Neural progenitor cell (in vitro differentiated cells): Measurements from ENCODE around the gene FUT4.

Experiments
- EZH2 ChIP-seq: fragments of 200-600 bp; sonication (generic); IDR thresholded peaks from 2 replicates; pipeline ENCODE4 v1.6.1; 2017; ENCODE audit warnings: antibody characterized with exemption, mild to moderate bottlenecking, moderate library complexity
- TF ChIP-seq, protein P1 (sequence below): fragments of 200-600 bp; sonication (generic); IDR thresholded peaks from 2 replicates; pipeline ENCODE4 v1.5.1; 2017; ENCODE audit warnings: antibody characterized with exemption, mild to moderate bottlenecking

- TF ChIP-seq, protein P1, sequence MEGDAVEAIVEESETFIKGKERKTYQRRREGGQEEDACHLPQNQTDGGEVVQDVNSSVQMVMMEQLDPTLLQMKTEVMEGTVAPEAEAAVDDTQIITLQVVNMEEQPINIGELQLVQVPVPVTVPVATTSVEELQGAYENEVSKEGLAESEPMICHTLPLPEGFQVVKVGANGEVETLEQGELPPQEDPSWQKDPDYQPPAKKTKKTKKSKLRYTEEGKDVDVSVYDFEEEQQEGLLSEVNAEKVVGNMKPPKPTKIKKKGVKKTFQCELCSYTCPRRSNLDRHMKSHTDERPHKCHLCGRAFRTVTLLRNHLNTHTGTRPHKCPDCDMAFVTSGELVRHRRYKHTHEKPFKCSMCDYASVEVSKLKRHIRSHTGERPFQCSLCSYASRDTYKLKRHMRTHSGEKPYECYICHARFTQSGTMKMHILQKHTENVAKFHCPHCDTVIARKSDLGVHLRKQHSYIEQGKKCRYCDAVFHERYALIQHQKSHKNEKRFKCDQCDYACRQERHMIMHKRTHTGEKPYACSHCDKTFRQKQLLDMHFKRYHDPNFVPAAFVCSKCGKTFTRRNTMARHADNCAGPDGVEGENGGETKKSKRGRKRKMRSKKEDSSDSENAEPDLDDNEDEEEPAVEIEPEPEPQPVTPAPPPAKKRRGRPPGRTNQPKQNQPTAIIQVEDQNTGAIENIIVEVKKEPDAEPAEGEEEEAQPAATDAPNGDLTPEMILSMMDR = no peak
- TF ChIP-seq EZH2 = no peak
These were observed 30.6 kb upstream of the FUT4 start for GRCh38 chr11:94513091-94513490.
